Kidney (tissue), 14 donors: ENCODE results near the gene FKBP10. TPM values are rescaled to one million over a fixed set of nuclear protein-coding genes. Genes with fewer than 3 reads are reported as not detected.
A peak's percentile ranks its signal among the peaks of the same experiment; 100 is the strongest.

Experiments used
- DNase-seq, 5 donors: peaks; one replicate each; pipeline ENCODE4 v3.0.0-alpha.2; 2013 to 2020
- FAIRE-seq: peaks from 2 replicates; lab custom pipeline; 2012; peaks lifted over from hg19 to GRCh38; lab: Jason Lieb, UNC
- H3K27ac ChIP-seq, 2 donors: one replicate each; pipeline ENCODE4 v1.7.0; 2013; ENCODE audit warnings: low read depth in 2 of 2, low read length in 2 of 2, inconsistent platforms in 1 of 2
- H3K27me3 ChIP-seq: one replicate; pipeline ENCODE4 v1.7.1; 2013; ENCODE audit warnings: low read length, inconsistent platforms; ENCODE audit not compliant: control insufficient read depth, insufficient read depth
- H3K36me3 ChIP-seq, 3 donors: one replicate each; pipeline versions ENCODE4 v1.7.0 to v1.7.1; 2013; ENCODE audit warnings: low read length in 3 of 3, control low read depth in 1 of 3, inconsistent platforms in 1 of 3; ENCODE audit not compliant: insufficient read depth in 3 of 3, control insufficient read depth in 2 of 3
- H3K4me1 ChIP-seq, 3 donors: one replicate each; pipeline versions ENCODE4 v1.7.0 to v1.7.1; 2013; ENCODE audit warnings: low read length in 3 of 3, inconsistent platforms in 1 of 3, low read depth in 1 of 3; ENCODE audit not compliant: control insufficient read depth in 2 of 3, insufficient read depth in 2 of 3
- H3K4me3 ChIP-seq, 3 donors: one replicate each; pipeline versions ENCODE4 v1.7.0 to v1.8.1; 2013; ENCODE audit warnings: low read length in 3 of 3, control low read depth in 1 of 3, inconsistent platforms in 1 of 3
- H3K9ac ChIP-seq, 3 donors: one replicate each; pipeline versions ENCODE4 v1.7.0 to v1.7.1; 2013; ENCODE audit warnings: low read length in 3 of 3, control low read depth in 1 of 3, inconsistent platforms in 1 of 3
- H3K9me3 ChIP-seq, 3 donors: one replicate each; pipeline versions ENCODE4 v1.7.0 to v1.7.1; 2013; ENCODE audit warnings: low read length in 3 of 3, control low read depth in 1 of 3, inconsistent platforms in 1 of 3; ENCODE audit not compliant: control insufficient read depth in 2 of 3, insufficient read depth in 1 of 3
- CTCF ChIP-seq: IDR thresholded peaks from 3 replicates; pipeline ENCODE4 v1.5.1; 2012; ENCODE audit warnings: mild to moderate bottlenecking, moderate library complexity, borderline replicate concordance; ENCODE audit not compliant: insufficient read depth; ENCODE audit errors: extremely low read depth
- intact Hi-C: fragments of 100-400 bp; cut with DNase I; formaldehyde crosslinking; loops from one replicate; pipeline ENCODE4 v1.11.1; 2022
- polyA plus RNA-seq: library from polyadenylated mRNA; stranded (reverse); fragments of 350-450 nt; fragmentation: Illumina TruSeq; extraction: RNeasy Lipid Tissue Mini Kit (QIAGEN cat#74804); gene quantifications from one replicate; pipeline ENCODE4 v1.2.3, GENCODE V29; 2014; ENCODE audit warnings: low read depth, low replicate concordance; ENCODE audit not compliant: insufficient read depth
- total RNA-seq: library from RNA; stranded (reverse); fragmentation: NEBNext Ultra II Directional; extraction: Animal tissue kit (Norgen Biotek cat#: 25700); gene quantifications from one replicate; pipeline ENCODE4 v1.2.1, GENCODE V29; 2021
- donor health status: control.
- donor health status: control.
- donor health status: control.
- donor health status: control.
- donor health status: control.
- donor health status: DM: yes; HTN: yes; CAD: no.
- donor health status: Normal renal cell carcinoma (clear cell type).

FKBP10 gene
- total and polyA plus RNA-seq, 2 donors from 2014 or later: 19.6 to 38.3 TPM

- peak overlapping the region in 1 of 3 donors; percentile 38 for H3K9ac ChIP-seq
- FAIRE-seq (no peak), DNase-seq (peak; percentile 78 to 94 (median 86))
- intact Hi-C loops: no loop called here
- peaks cover 3 to 31% (median 17%) of the 10 kb centered on the region in 3 donors for H3K4me1 ChIP-seq
- peak overlapping the region; percentile 90 to 96 for H3K27ac ChIP-seq
- no peak for TF ChIP-seq CTCF
- no peaks in the 10 kb centered on the region for H3K36me3 ChIP-seq
- no peaks in the 10 kb centered on the region for H3K27me3 ChIP-seq
- H3K4me3 ChIP-seq: peak overlapping the region in 1 of 3 donors; percentile 22
- no peaks in the 10 kb centered on the region for H3K9me3 ChIP-seq
These were observed 19.7 kb upstream of the FKBP10 start for GRCh38 chr17:41792845-41793783.

- FAIRE-seq (no peak), DNase-seq (peak in 4 of 5 donors; percentile 63 to 84 (median 76))
- Histone ChIP-seq H3K36me3 (no peaks in the 10 kb centered on the region), H3K27me3 (no peaks in the 10 kb centered on the region), H3K9me3 (no peaks in the 10 kb centered on the region), H3K4me3 (no peak overlapping the region), H3K4me1 (peaks cover 3 to 29% (median 17%) of the 10 kb centered on the region in 3 donors), H3K9ac (peak overlapping the region in 1 of 3 donors; percentile 38), H3K27ac (peak overlapping the region; percentile 90 to 96)
- TF ChIP-seq CTCF: no peak
- intact Hi-C loops: no loop called here
These were observed 18.8 kb upstream of the FKBP10 start for GRCh38 chr17:41793784-41794539.

GRCh38 chr17:41794540-41794975, 18.2 kb upstream of the FKBP10 start:
- no peaks in the 10 kb centered on the region for H3K27me3 ChIP-seq
- H3K4me3 ChIP-seq: no peak overlapping the region

More at GRCh38 chr17:41794540-41794975, 18.2 kb upstream of the FKBP10 start:
- no peak for DNase-seq
- intact Hi-C loops: no loop called here
- no peak for FAIRE-seq
- Histone ChIP-seq H3K27ac (peak overlapping the region; percentile 80 to 84), H3K9me3 (no peaks in the 10 kb centered on the region), H3K4me1 (peaks cover 3 to 27% (median 17%) of the 10 kb centered on the region in 3 donors), H3K9ac (no peak overlapping the region), H3K36me3 (no peaks in the 10 kb centered on the region)
- TF ChIP-seq CTCF: no peak
